HepG2 (cell line): ENCODE measurements around the gene OGFOD3. TPM values are rescaled to one million over a fixed set of nuclear protein-coding genes. Genes with fewer than 3 reads are reported as not detected.

Experiments
- ARID2 ChIP-seq: sonication (generic); formaldehyde crosslinking; IDR thresholded peaks from 2 replicates; pipeline ENCODE4 v1.8.1; 2022; ENCODE audit warnings: mild to moderate bottlenecking, missing genetic modification reagents, borderline replicate concordance
- KAT7 ChIP-seq: IDR thresholded peaks from 2 replicates; pipeline ENCODE4 v1.6.1; 2018; ENCODE audit warnings: borderline replicate concordance, missing compliant biosample characterization
- KDM2A ChIP-seq: sonication (generic); formaldehyde crosslinking; IDR thresholded peaks from 2 replicates; pipeline ENCODE4 v1.4.0; 2020; ENCODE audit warnings: low read depth, missing genetic modification reagents, borderline replicate concordance
- MAFF ChIP-seq: IDR thresholded peaks from 2 replicates; pipeline ENCODE4 v1.6.1; 2011; ENCODE audit warnings: low read depth, low read length, improper control_type of control experiment
- NAIF1 ChIP-seq: sonication (generic); formaldehyde crosslinking; IDR thresholded peaks from 2 replicates; pipeline ENCODE4 v1.5.0; 2020; ENCODE audit warnings: mild to moderate bottlenecking, missing genetic modification reagents, borderline replicate concordance
- NFE2 ChIP-seq: sonication (generic); formaldehyde crosslinking; IDR thresholded peaks from 2 replicates; pipeline ENCODE4 v1.4.0; 2020; ENCODE audit warnings: missing genetic modification reagents
- PHB2 ChIP-seq: fragments of 450-650 bp; IDR thresholded peaks from 2 replicates; pipeline ENCODE4 v1.6.1; 2018; ENCODE audit not compliant: partially characterized antibody
- SRSF1 ChIP-seq: fragments of 200-400 bp; formaldehyde crosslinking; optimal IDR thresholded peaks from 2 replicates; pipeline ENCODE3; 2017; ENCODE audit warnings: mild to moderate bottlenecking, low read depth, low read length, moderate library complexity
- ZNF337 ChIP-seq: sonication (generic); formaldehyde crosslinking; IDR thresholded peaks from 2 replicates; pipeline ENCODE4 v1.5.1; 2020; ENCODE audit warnings: missing genetic modification reagents, low read depth, mild to moderate bottlenecking, borderline replicate concordance
- ZNF343 ChIP-seq: sonication (generic); formaldehyde crosslinking; IDR thresholded peaks from 2 replicates; pipeline ENCODE4 v1.4.0; 2020; ENCODE audit warnings: mild to moderate bottlenecking, missing genetic modification reagents
- polyA plus RNA-seq, 8 experiments: library from polyadenylated mRNA; depleted of rRNA in 3 of 8; stranded (reverse) in 7 of 8; unstranded in 1 of 8; fragments of >200 nt; fragmentation: Illumina TruSeq in 4 of 8; extraction: Trizol in 4 of 8; gene quantifications; 2 replicates each; pipeline versions ENCODE4 v1.2.1 to v1.2.3, GENCODE V29; 2011 to 2016; ENCODE audit warnings: low read depth in 4 of 8, missing spikeins in 1 of 8, mixed read lengths in 1 of 8; ENCODE audit not compliant: insufficient read depth in 1 of 8
- total RNA-seq, 5 experiments: library from RNA; depleted of rRNA; stranded (reverse); fragments of >200 nt; fragmentation: Illumina TruSeq; extraction: Trizol; gene quantifications; 2 replicates each; pipeline ENCODE4 v1.2.3, GENCODE V29; 2016; ENCODE audit warnings: low read depth in 1 of 5
- TF ChIP-seq, protein P1 (sequence below): IDR thresholded peaks from 2 replicates; pipeline ENCODE4 v1.6.1; 2012; ENCODE audit warnings: low read length, improper control_type of control experiment
- TF ChIP-seq, protein P2 (sequence below): sonication (generic); formaldehyde crosslinking; IDR thresholded peaks from 2 replicates; pipeline ENCODE4 v1.4.0; 2020; ENCODE audit warnings: missing genetic modification reagents, borderline replicate concordance
- TF ChIP-seq, protein P3 (sequence below): sonication (generic); formaldehyde crosslinking; IDR thresholded peaks from 2 replicates; pipeline ENCODE4 v1.8.1; 2022; ENCODE audit warnings: mild to moderate bottlenecking, missing genetic modification reagents

The OGFOD3 gene
- total and polyA plus RNA-seq, 2 of the 13 experiments (the other 11 are each of a cell fraction or from before 2014, with no cell fraction given), result 40.0 to 42.1 TPM

DNA sequence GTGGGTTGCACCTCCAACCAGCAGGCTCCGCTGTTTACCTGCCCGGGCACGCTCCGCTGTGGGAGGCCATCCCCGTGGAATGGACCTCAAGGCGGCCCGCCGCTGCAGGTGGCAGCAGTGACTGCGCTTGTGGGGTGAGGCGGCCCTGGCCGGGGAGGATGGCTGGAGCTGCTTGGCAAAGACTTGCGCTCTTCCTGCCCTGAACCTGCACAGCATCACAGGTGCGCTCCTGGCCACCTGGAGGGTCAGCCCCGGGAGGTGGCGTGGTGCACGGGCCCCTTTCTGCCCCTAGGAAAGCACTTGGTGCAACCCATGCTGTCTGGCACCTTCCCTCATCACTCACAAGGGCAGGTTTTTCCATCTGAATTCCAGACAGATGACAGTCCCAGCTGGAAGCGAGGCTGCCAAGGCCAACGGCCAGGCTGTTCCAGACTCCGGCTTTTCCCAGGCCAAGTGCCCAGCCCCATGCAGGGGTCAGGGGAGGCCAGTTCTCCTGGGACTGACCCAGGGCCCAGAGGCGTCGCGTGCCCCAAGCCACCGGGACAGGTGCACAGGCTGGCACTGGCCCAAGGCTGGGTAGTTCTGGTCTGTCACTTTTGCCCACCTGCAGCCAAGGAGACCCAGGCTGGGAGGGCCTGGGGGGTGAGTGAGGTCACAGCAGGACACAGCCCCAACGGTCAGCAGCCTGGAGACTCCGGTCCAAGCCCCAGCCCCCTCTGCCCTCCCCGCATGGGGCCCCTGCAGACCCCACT is 33.5 kb downstream of the OGFOD3 start (continued):
- TF ChIP-seq, protein P1, sequence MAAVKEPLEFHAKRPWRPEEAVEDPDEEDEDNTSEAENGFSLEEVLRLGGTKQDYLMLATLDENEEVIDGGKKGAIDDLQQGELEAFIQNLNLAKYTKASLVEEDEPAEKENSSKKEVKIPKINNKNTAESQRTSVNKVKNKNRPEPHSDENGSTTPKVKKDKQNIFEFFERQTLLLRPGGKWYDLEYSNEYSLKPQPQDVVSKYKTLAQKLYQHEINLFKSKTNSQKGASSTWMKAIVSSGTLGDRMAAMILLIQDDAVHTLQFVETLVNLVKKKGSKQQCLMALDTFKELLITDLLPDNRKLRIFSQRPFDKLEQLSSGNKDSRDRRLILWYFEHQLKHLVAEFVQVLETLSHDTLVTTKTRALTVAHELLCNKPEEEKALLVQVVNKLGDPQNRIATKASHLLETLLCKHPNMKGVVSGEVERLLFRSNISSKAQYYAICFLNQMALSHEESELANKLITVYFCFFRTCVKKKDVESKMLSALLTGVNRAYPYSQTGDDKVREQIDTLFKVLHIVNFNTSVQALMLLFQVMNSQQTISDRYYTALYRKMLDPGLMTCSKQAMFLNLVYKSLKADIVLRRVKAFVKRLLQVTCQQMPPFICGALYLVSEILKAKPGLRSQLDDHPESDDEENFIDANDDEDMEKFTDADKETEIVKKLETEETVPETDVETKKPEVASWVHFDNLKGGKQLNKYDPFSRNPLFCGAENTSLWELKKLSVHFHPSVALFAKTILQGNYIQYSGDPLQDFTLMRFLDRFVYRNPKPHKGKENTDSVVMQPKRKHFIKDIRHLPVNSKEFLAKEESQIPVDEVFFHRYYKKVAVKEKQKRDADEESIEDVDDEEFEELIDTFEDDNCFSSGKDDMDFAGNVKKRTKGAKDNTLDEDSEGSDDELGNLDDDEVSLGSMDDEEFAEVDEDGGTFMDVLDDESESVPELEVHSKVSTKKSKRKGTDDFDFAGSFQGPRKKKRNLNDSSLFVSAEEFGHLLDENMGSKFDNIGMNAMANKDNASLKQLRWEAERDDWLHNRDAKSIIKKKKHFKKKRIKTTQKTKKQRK, result no peak
- no peak for TF ChIP-seq KAT7
- no peak for TF ChIP-seq NFE2 (CRISPR knock-in tag)
- TF ChIP-seq, protein P2, sequence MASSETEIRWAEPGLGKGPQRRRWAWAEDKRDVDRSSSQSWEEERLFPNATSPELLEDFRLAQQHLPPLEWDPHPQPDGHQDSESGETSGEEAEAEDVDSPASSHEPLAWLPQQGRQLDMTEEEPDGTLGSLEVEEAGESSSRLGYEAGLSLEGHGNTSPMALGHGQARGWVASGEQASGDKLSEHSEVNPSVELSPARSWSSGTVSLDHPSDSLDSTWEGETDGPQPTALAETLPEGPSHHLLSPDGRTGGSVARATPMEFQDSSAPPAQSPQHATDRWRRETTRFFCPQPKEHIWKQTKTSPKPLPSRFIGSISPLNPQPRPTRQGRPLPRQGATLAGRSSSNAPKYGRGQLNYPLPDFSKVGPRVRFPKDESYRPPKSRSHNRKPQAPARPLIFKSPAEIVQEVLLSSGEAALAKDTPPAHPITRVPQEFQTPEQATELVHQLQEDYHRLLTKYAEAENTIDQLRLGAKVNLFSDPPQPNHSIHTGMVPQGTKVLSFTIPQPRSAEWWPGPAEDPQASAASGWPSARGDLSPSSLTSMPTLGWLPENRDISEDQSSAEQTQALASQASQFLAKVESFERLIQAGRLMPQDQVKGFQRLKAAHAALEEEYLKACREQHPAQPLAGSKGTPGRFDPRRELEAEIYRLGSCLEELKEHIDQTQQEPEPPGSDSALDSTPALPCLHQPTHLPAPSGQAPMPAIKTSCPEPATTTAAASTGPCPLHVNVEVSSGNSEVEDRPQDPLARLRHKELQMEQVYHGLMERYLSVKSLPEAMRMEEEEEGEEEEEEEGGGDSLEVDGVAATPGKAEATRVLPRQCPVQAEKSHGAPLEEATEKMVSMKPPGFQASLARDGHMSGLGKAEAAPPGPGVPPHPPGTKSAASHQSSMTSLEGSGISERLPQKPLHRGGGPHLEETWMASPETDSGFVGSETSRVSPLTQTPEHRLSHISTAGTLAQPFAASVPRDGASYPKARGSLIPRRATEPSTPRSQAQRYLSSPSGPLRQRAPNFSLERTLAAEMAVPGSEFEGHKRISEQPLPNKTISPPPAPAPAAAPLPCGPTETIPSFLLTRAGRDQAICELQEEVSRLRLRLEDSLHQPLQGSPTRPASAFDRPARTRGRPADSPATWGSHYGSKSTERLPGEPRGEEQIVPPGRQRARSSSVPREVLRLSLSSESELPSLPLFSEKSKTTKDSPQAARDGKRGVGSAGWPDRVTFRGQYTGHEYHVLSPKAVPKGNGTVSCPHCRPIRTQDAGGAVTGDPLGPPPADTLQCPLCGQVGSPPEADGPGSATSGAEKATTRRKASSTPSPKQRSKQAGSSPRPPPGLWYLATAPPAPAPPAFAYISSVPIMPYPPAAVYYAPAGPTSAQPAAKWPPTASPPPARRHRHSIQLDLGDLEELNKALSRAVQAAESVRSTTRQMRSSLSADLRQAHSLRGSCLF (CRISPR knock-in tag), result no peak
- no peak for TF ChIP-seq MAFF
- peak; percentile 59; the same call in 1 of the 2 replicates for TF ChIP-seq KDM2A (CRISPR knock-in tag)
- TF ChIP-seq, protein P3, sequence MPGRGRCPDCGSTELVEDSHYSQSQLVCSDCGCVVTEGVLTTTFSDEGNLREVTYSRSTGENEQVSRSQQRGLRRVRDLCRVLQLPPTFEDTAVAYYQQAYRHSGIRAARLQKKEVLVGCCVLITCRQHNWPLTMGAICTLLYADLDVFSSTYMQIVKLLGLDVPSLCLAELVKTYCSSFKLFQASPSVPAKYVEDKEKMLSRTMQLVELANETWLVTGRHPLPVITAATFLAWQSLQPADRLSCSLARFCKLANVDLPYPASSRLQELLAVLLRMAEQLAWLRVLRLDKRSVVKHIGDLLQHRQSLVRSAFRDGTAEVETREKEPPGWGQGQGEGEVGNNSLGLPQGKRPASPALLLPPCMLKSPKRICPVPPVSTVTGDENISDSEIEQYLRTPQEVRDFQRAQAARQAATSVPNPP (CRISPR knock-in tag), result 0 out of 2 replicates have a peak, but pooled peaks have one; percentile 28
- TF ChIP-seq SRSF1, result no peak
- no peak for TF ChIP-seq NAIF1 (CRISPR knock-in tag)
- TF ChIP-seq PHB2, result no peak
- no peak for TF ChIP-seq ARID2
- no peak for TF ChIP-seq ZNF337
- TF ChIP-seq ZNF343 (CRISPR knock-in tag), result no peak; the same call in 1 of the 2 replicates
